ENCODE measurements around the gene RBM14.

Gene RBM14

DNA sequence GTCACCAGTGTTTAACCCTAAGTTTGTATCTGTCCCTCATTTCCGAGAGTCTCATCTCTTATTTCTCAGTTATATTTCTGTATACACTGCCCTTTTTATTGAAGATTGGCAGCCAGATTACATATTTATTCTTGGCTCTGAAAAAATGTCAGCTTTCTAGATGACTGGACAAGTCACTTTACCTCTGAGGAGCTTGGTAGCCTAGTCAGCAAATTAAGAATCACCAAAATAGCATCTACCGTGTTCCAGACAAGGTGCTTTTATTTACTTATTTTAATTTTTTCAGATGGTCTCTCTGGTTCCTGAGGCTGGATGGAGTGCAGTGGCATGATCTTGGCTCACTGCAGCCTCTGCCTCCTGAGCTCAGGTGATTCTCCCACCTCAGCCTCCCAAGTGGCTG is 16.5 kb downstream of the RBM14 start:
- TF ChIP-seq, protein P1, sequence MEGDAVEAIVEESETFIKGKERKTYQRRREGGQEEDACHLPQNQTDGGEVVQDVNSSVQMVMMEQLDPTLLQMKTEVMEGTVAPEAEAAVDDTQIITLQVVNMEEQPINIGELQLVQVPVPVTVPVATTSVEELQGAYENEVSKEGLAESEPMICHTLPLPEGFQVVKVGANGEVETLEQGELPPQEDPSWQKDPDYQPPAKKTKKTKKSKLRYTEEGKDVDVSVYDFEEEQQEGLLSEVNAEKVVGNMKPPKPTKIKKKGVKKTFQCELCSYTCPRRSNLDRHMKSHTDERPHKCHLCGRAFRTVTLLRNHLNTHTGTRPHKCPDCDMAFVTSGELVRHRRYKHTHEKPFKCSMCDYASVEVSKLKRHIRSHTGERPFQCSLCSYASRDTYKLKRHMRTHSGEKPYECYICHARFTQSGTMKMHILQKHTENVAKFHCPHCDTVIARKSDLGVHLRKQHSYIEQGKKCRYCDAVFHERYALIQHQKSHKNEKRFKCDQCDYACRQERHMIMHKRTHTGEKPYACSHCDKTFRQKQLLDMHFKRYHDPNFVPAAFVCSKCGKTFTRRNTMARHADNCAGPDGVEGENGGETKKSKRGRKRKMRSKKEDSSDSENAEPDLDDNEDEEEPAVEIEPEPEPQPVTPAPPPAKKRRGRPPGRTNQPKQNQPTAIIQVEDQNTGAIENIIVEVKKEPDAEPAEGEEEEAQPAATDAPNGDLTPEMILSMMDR (IDR thresholded peaks at IDR 0.05), result no peak

DNA sequence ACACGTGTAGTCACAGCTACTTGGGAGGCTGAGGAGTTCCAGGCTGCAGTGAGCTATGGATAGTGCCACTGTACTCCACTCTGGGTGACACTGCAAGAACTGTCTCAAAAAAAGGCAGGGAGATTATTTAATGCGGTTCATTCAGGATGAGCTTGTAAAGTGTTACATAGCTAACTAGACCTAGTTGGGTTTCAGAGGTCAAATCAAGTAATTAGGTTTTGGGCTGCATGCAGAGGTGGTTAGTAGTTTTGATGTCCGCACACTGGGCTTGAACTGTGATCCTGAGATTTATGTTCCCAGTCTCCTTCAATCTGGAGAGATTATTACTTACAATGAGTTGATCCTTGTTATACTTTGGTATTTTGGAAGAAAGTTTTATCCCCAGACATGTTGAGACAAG is 20.0 kb downstream of the RBM14 start:
- TF ChIP-seq, protein P1 (IDR thresholded peaks at IDR 0.05), result no peak

DNA sequence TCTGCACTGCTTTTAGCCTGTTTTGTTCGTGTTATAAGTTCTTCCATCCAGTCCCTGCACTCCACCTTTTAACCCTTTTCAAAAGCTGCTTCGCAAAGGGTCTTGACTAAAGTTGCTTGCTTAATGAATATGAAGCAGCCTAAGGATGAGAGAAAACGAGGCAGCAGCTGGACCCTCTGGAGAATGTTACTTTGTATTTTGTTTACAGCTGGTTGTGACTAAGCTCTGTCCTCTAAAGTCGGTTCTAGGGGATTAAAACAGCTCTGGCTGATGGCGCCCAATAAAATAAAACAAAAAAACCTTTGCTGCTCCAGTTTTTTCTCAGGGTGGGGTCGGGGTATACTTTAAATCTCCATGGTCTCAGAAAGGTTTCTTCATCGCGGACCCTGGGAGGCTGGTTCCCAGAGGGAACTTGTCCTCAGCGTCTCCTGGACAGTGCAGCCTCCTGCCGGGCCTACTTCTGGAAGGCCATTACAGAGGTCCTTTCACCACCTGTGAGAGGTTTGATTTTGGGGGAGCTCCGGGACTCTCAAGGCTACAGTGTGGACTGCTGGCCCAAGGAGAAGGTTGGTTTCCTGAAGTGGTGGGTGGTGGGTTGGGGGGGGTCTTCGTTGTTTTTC is 21.2 kb downstream of the RBM14 start:
- TF ChIP-seq, protein P1 (IDR thresholded peaks at IDR 0.05), result no peak

DNA sequence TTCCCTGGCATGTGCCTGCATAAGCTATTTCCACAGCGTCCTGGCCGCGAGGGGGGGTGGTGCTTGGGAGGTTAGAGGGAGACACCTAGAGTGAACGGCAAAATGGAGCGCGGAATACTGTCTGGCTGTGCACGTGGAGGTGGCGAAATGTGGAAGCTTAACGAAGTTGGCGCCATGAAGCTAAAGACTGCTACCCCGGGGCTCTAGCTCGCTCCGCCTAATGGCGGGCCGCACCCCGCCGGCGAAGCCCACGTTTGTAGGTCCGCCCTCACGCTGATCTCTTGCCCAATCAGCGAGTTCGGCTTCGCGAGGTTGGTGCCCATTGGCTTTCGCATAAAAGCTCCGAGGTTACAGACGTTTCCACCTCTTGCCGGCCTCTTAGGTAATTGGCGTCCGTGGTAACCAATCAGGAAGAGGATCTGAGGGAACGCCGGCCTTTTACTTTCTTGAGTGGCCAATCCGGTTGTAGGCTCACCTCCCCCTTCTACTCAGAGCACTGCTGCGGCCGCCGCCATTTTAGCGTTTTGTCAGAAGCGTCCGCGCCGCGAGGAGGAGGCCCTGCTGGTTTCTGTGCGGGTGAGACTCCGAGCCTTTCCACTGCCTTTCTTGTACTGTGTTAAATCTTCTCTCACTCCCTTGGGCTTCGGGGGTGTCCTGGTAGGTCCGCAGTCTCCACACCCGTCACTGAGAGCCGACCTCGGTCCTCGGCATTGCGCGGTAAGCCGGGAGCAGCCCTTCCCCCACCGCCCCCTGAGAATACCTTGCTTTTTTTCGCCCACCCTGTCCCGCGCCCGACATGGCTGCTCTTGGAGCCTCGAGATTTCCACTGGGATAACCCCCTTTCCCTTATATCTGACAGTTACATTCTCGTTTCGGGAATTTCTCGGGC is 22.0 kb downstream of the RBM14 start, which contains the start of gene RBM4:
Gene RBM4, plus strand, starts transcription at position 527 of the 889 bp plus-strand sequence. CDS start 1,009 bp downstream, outside the sequence.
- TF ChIP-seq, protein P1 (IDR thresholded peaks at IDR 0.05), result no peak

DNA sequence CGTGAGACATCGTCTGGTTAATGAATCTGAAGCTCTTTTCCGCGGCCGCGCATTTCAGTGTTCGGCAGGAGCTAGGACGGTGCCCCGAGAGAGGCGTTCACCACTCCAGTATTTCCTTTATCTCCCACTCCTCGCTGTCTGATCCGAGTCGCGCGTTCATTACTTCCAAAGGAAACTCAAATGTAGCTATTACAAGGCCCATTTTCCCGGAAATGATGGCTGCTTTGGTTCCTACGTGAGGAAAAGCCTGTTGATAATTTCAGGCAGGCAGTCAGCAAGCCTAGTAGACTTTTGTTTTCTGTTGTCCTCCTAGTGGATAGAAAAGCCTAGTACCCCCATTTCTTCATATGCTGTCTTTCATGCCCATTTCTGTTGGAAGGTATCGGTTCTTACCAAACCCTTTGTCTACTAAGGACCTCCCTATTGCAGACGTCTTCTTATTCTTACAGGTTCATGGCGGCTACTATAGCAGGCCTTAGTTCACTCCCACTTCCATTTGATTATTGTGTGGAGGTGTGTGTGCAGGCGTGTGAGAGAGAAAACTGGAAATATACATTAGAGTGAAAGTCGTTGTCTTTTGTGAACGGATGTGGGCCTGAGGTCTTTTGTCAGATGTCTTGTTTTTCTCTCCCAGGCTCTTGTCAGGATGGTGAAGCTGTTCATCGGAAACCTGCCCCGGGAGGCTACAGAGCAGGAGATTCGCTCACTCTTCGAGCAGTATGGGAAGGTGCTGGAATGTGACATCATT is 22.8 kb downstream of the RBM14 start:
- TF ChIP-seq, protein P1 (IDR thresholded peaks at IDR 0.05), result no peak

DNA sequence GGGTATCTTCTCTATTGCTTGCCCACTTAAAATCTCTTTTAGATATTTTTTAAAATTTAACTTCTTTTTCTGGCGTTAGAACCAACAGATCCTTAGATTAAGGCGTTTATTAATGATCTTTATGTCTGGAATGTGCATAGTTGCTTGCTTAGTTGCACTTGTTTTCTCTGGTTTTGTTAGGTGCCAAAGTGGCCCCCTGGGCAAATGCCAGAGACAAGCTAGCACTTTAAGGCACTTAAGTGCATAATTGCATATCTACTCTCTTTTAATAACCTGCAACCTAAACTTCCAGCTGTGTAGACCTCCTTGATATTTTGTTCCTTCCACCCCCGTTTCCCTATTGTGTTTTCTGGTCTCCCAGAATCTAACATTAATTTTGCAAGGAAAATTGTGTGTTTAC is 25.4 kb downstream of the RBM14 start:
- TF ChIP-seq, protein P1 (IDR thresholded peaks at IDR 0.05), result no peak

GRCh38 chr11:66643745-66644437 is 27.5 kb downstream of the RBM14 start:
- TF ChIP-seq, protein P1 (IDR thresholded peaks at IDR 0.05), result no peak

Measured in LNCAP (cell line).